CD14-positive monocyte (primary cell): ENCODE measurements around the gene TGFB2. TPM values are rescaled to one million over a fixed set of nuclear protein-coding genes. Genes with fewer than 3 reads are reported as not detected.

Experiments
- DNase-seq, 3 donors: peaks; one replicate each; pipeline ENCODE4 v3.0.0-alpha.2; 2011 to 2022
- H2AFZ ChIP-seq: 2 replicates; pipeline ENCODE4 v1.6.0; 2012; ENCODE audit warnings: mild to moderate bottlenecking, low read depth, low read length, inconsistent platforms; ENCODE audit not compliant: insufficient read depth, poor library complexity, severe bottlenecking
- H3K27ac ChIP-seq, 2 donors: 1 replicate in 1 of 2; 2 replicates in 1 of 2; pipeline ENCODE4 v1.5.1; 2012 to 2013; ENCODE audit warnings: low read length in 2 of 2, control low read depth in 1 of 2, inconsistent platforms in 1 of 2, low read depth in 1 of 2, mild to moderate bottlenecking in 1 of 2
- H3K27me3 ChIP-seq, 2 donors: one replicate each; pipeline versions ENCODE4 v1.6.0 to v1.6.1; 2011 to 2013; ENCODE audit warnings: low read length in 2 of 2; ENCODE audit not compliant: control insufficient read depth in 2 of 2, insufficient read depth in 2 of 2
- H3K36me3 ChIP-seq, 2 donors: replicated peaks in 1 of 2; 1 replicate in 1 of 2; 2 replicates in 1 of 2; pipeline versions ENCODE4 v1.5.1 to v1.6.1; 2012 to 2013; ENCODE audit warnings: low read length in 2 of 2, control low read depth in 1 of 2, inconsistent platforms in 1 of 2, mild to moderate bottlenecking in 1 of 2; ENCODE audit not compliant: insufficient read depth in 2 of 2, control insufficient read depth in 1 of 2
- H3K4me1 ChIP-seq, 2 donors: 1 replicate in 1 of 2; 2 replicates in 1 of 2; pipeline versions ENCODE4 v1.5.1 to v1.6.1; 2012 to 2013; ENCODE audit warnings: low read length in 2 of 2, control low read depth in 1 of 2, inconsistent platforms in 1 of 2, mild to moderate bottlenecking in 1 of 2, moderate library complexity in 1 of 2; ENCODE audit not compliant: insufficient read depth in 2 of 2, control insufficient read depth in 1 of 2
- H3K4me2 ChIP-seq: replicated peaks from 2 replicates; pipeline ENCODE3; 2012; ENCODE audit warnings: low read length, moderate library complexity, mild to moderate bottlenecking; ENCODE audit not compliant: poor library complexity, severe bottlenecking; ENCODE audit errors: extremely low read depth
- H3K4me3 ChIP-seq, 3 experiments: fragments of 200-600 bp in 1 of 3; sonication (generic) in 1 of 3; replicated peaks in 1 of 3; 1 replicate in 2 of 3; 2 replicates in 1 of 3; pipeline ENCODE4 v1.5.1; 2011 to 2013; ENCODE audit warnings: low read length in 3 of 3, mild to moderate bottlenecking in 3 of 3, control low read depth in 2 of 3, low read depth in 2 of 3, inconsistent platforms in 1 of 3, moderate library complexity in 1 of 3
- H3K79me2 ChIP-seq: 2 replicates; pipeline ENCODE4 v1.6.0; 2012; ENCODE audit warnings: mild to moderate bottlenecking, control low read depth, inconsistent platforms, low read length, moderate library complexity; ENCODE audit not compliant: insufficient read depth
- H3K9ac ChIP-seq: 2 replicates; pipeline ENCODE4 v1.6.0; 2017; ENCODE audit warnings: low read length, mild to moderate bottlenecking; ENCODE audit not compliant: insufficient read depth, poor library complexity, severe bottlenecking
- H3K9me3 ChIP-seq, 2 donors: replicated peaks in 1 of 2; 1 replicate in 1 of 2; 2 replicates in 1 of 2; pipeline versions ENCODE4 v1.5.1 to v1.6.1; 2012 to 2013; ENCODE audit warnings: low read length in 2 of 2, control low read depth in 1 of 2; ENCODE audit not compliant: control insufficient read depth in 1 of 2, insufficient read depth in 1 of 2
- H4K20me1 ChIP-seq: 2 replicates; pipeline ENCODE4 v1.6.0; 2012; ENCODE audit warnings: mild to moderate bottlenecking, low read length, control low read depth, moderate library complexity; ENCODE audit not compliant: insufficient read depth
- H3K27ac Mint-ChIP-seq, 7 donors: one replicate each; pipeline ENCODE4 v1.8.0; 2020; ENCODE audit warnings: mild to moderate bottlenecking in 7 of 7, mixed read lengths in 7 of 7, moderate library complexity in 6 of 7, inconsistent platforms in 2 of 7
- H3K27me3 Mint-ChIP-seq, 3 donors: one replicate each; pipeline ENCODE4 v1.8.0; 2021 to 2022; ENCODE audit warnings: low read depth in 3 of 3, mild to moderate bottlenecking in 3 of 3, mixed read lengths in 3 of 3, moderate library complexity in 3 of 3, inconsistent platforms in 1 of 3
- H3K36me3 Mint-ChIP-seq, 2 donors: one replicate each; pipeline ENCODE4 v1.8.0; 2020; ENCODE audit warnings: mixed read lengths in 2 of 2, inconsistent platforms in 1 of 2, mild to moderate bottlenecking in 1 of 2
- H3K4me1 Mint-ChIP-seq: one replicate; pipeline ENCODE4 v1.8.0; 2020; ENCODE audit warnings: mild to moderate bottlenecking, mixed read lengths
- H3K4me3 Mint-ChIP-seq, 2 donors: one replicate each; pipeline ENCODE4 v1.8.0; 2020; ENCODE audit warnings: mild to moderate bottlenecking in 2 of 2, mixed read lengths in 2 of 2, moderate library complexity in 1 of 2
- H3K9me3 Mint-ChIP-seq, 7 donors: one replicate each; pipeline ENCODE4 v1.8.0; 2020 to 2022; ENCODE audit warnings: mixed read lengths in 7 of 7, mild to moderate bottlenecking in 6 of 7, moderate library complexity in 6 of 7, inconsistent platforms in 2 of 7
- CTCF ChIP-seq: fragments of 200-600 bp; IDR thresholded peaks from one replicate; pipeline ENCODE4 v1.8.0; 2022; ENCODE audit warnings: antibody characterized with exemption, mild to moderate bottlenecking
- WGBS: methylation state at CpG from one replicate; pipeline ENCODE4 v1.1.5; 2013; ENCODE audit warnings: missing lambda C conversion rate; ENCODE audit not compliant: insufficient coverage; 5-methylcytosine and 5-hydroxymethylcytosine counted together
- intact Hi-C, 2 donors: fragments of 100-400 bp; cut with micrococcal nuclease; formaldehyde crosslinking; loops; one replicate each; pipeline versions ENCODE4 v1.15.0 to v1.15.1; 2023
- polyA plus RNA-seq, 3 donors: library from polyadenylated mRNA; depleted of rRNA in 1 of 3; unstranded in 2 of 3; stranded (reverse) in 1 of 3; fragments of 300-500 nt in 2 of 3; fragments of >200 nt in 1 of 3; fragmentation: Illumina TruSeq in 2 of 3; gene quantifications; 1 replicate in 2 of 3; 2 replicates in 1 of 3; pipeline ENCODE4 v1.2.3, GENCODE V29; 2012 to 2021

The TGFB2 gene
- polyA plus RNA-seq, 3 donors = 0.01 TPM; not detected in 2

DNA sequence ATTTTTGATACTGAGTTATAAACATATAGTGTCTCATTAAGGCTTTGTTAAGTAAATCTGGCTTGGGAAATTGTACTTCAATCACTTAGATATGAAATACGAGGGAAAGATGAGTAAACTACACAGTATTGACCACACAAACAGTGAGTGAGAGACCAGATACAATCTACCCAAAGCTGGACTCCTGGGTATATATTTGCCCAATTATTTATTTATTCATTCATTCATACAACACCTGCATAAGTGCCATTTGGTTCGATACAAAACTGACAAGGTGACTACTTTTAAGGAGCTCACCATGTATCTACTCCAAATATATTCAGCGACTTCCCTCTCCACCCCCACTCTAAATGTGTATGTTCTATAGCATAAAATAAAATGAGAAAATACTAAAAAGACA, 143.4 kb downstream of the TGFB2 start:
- intact Hi-C loops = no loop called here
- no peaks in the 10 kb centered on the region for H3K36me3 ChIP-seq
- H3K27ac Mint-ChIP-seq = no peak overlapping the region
- no peak overlapping the region for H3K4me3 ChIP-seq
- H3K4me1 ChIP-seq = no peaks in the 10 kb centered on the region
- DNase-seq = no peak
- no peaks in the 10 kb centered on the region for H3K79me2 ChIP-seq
- H3K4me2 ChIP-seq = no peak overlapping the region
- peaks cover 0 to 2% (median 0%) of the 10 kb centered on the region in 7 donors for H3K9me3 Mint-ChIP-seq
- H3K4me3 Mint-ChIP-seq = no peak overlapping the region
- no peak for TF ChIP-seq CTCF
- H4K20me1 ChIP-seq = no peaks in the 10 kb centered on the region
- no CpG with 5 or more reads among the region's 3 CpGs for WGBS
- no peak overlapping the region for H3K9ac ChIP-seq
- no peaks in the 10 kb centered on the region for H3K9me3 ChIP-seq
- H3K27ac ChIP-seq = no peak overlapping the region
- H3K36me3 Mint-ChIP-seq = no peaks in the 10 kb centered on the region
- H3K4me1 Mint-ChIP-seq = no peaks in the 10 kb centered on the region
- no peak overlapping the region for H2AFZ ChIP-seq
- H3K27me3 Mint-ChIP-seq = peaks cover 3 to 5% (median 4%) of the 10 kb centered on the region in 3 donors
- peaks cover 0 to 4% of the 10 kb centered on the region in 2 donors for H3K27me3 ChIP-seq

DNA sequence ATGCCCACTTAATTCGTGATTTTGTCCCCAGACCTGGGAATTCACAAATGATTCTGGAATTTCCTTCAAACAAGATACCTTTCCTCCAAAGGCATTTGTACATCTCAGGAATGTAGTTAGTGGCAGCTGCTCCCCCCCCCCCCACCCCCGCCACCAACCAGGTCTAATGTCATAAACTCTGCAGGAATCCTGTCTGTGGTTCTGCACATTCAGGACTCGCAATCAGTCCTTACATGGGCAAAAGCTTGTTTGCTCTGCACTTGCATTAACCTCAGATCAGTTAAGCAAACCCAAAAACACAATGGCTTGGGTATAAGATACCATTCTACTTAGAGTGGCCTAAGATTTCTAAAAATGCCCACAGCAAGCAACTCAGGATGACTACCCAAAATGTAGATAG, 143.8 kb downstream of the TGFB2 start:
- peaks cover 0 to 2% (median 0%) of the 10 kb centered on the region in 7 donors for H3K9me3 Mint-ChIP-seq
- intact Hi-C loops = no loop called here
- DNase-seq = no peak
- no peaks in the 10 kb centered on the region for H3K4me1 Mint-ChIP-seq
- Histone ChIP-seq H3K4me3 (no peak overlapping the region), H3K9ac (no peak overlapping the region), H3K27me3 (peaks cover 0 to 4% of the 10 kb centered on the region in 2 donors), H3K4me2 (no peak overlapping the region), H4K20me1 (no peaks in the 10 kb centered on the region), H3K79me2 (no peaks in the 10 kb centered on the region), H3K36me3 (no peaks in the 10 kb centered on the region), H3K9me3 (no peaks in the 10 kb centered on the region), H3K4me1 (no peaks in the 10 kb centered on the region), H3K27ac (no peak overlapping the region), H2AFZ (no peak overlapping the region)
- WGBS = no CpG with 5 or more reads among the region's 3 CpGs
- H3K4me3 Mint-ChIP-seq = no peak overlapping the region
- no peaks in the 10 kb centered on the region for H3K36me3 Mint-ChIP-seq
- no peak for TF ChIP-seq CTCF
- H3K27ac Mint-ChIP-seq = no peak overlapping the region
- H3K27me3 Mint-ChIP-seq = peaks cover 1 to 5% (median 4%) of the 10 kb centered on the region in 3 donors
